Sigmoid colon (tissue), 7 donors: Measurements from ENCODE around the gene ACSS2. TPM values are rescaled to one million over a fixed set of nuclear protein-coding genes. Genes with fewer than 3 reads are reported as not detected.

Experiments
- DNase-seq: peaks from one replicate; pipeline ENCODE4 v3.0.0-alpha.2; 2019
- H3K27ac ChIP-seq, 4 donors: fragments of 200-600 bp; sonication (generic); one replicate each; pipeline ENCODE4 v1.5.1; 2016 to 2019; ENCODE audit warnings: mild to moderate bottlenecking in 1 of 4
- H3K27me3 ChIP-seq, 3 donors: fragments of 200-600 bp; sonication (generic); one replicate each; pipeline ENCODE4 v1.5.1; 2019; ENCODE audit warnings: mild to moderate bottlenecking in 1 of 3
- H3K36me3 ChIP-seq, 4 donors: fragments of 200-600 bp; sonication (generic); one replicate each; pipeline ENCODE4 v1.5.1; 2016 to 2019
- H3K4me1 ChIP-seq, 4 donors: fragments of 200-600 bp; sonication (generic); one replicate each; pipeline ENCODE4 v1.5.1; 2017 to 2019
- H3K4me3 ChIP-seq, 4 donors: fragments of 200-600 bp; sonication (generic); one replicate each; pipeline ENCODE4 v1.5.1; 2017 to 2019; ENCODE audit warnings: mild to moderate bottlenecking in 2 of 4, moderate library complexity in 1 of 4
- H3K9me3 ChIP-seq, 4 donors: fragments of 200-600 bp in 3 of 4; sonication (generic) in 3 of 4; one replicate each; pipeline versions ENCODE4 v1.5.1 to v1.6.1; 2013 to 2019
- EP300 ChIP-seq, 4 donors: sonication (generic); formaldehyde crosslinking; IDR thresholded peaks; one replicate each; pipeline ENCODE4 v1.6.1; 2017; ENCODE audit warnings: antibody characterized with exemption in 4 of 4
- POLR2A ChIP-seq, 2 donors: fragments of 450-650 bp; IDR thresholded peaks; one replicate each; pipeline ENCODE4 v1.6.1; 2016; ENCODE audit warnings: antibody characterized with exemption in 2 of 2, mild to moderate bottlenecking in 2 of 2, moderate library complexity in 2 of 2
- POLR2AphosphoS5 ChIP-seq, 4 donors: sonication (generic); formaldehyde crosslinking; IDR thresholded peaks; one replicate each; pipeline ENCODE4 v1.6.1; 2017; ENCODE audit warnings: antibody characterized with exemption in 4 of 4
- WGBS, 2 donors: extraction: QIAGEN DNeasy Blood & Tissue Kit; methylation state at CpG; one replicate each; pipeline ENCODE4 v1.1.7; 2013; 5-methylcytosine and 5-hydroxymethylcytosine counted together
- intact Hi-C: fragments of 100-400 bp; cut with DNase I; formaldehyde crosslinking; loops from one replicate; pipeline ENCODE4 v1.15.1; 2023
- polyA plus RNA-seq, 3 donors: library from polyadenylated mRNA; stranded (reverse); fragments of 200-250 nt; gene quantifications; one replicate each; pipeline ENCODE4 v1.2.3, GENCODE V29; 2013
- total RNA-seq, 4 donors: library from RNA; depleted of rRNA; stranded (reverse); fragments of >200 nt; gene quantifications; one replicate each; pipeline ENCODE4 v1.1.0, GENCODE V29; 2016
- TF ChIP-seq, protein P1 (sequence below), 4 experiments: fragments of 450-650 bp in 3 of 4; fragments of 200-600 bp in 1 of 4; IDR thresholded peaks; one replicate each; pipeline ENCODE4 v1.5.1; 2016 to 2019; ENCODE audit warnings: antibody characterized with exemption in 4 of 4, mild to moderate bottlenecking in 3 of 4, moderate library complexity in 2 of 4
- donor health status: healthy with polysubstance abuse.
- donor health status: Bipolar disorder and iron deficiency.
- donor health status: healthy.

The ACSS2 gene
- total and polyA plus RNA-seq, 7 donors, result 29.7 to 232 (median 70.1) TPM

- TF ChIP-seq POLR2AphosphoS5 (IDR thresholded peaks at IDR 0.05), result no peak
- no peak for TF ChIP-seq EP300 (IDR thresholded peaks at IDR 0.05)
- TF ChIP-seq, protein P1, sequence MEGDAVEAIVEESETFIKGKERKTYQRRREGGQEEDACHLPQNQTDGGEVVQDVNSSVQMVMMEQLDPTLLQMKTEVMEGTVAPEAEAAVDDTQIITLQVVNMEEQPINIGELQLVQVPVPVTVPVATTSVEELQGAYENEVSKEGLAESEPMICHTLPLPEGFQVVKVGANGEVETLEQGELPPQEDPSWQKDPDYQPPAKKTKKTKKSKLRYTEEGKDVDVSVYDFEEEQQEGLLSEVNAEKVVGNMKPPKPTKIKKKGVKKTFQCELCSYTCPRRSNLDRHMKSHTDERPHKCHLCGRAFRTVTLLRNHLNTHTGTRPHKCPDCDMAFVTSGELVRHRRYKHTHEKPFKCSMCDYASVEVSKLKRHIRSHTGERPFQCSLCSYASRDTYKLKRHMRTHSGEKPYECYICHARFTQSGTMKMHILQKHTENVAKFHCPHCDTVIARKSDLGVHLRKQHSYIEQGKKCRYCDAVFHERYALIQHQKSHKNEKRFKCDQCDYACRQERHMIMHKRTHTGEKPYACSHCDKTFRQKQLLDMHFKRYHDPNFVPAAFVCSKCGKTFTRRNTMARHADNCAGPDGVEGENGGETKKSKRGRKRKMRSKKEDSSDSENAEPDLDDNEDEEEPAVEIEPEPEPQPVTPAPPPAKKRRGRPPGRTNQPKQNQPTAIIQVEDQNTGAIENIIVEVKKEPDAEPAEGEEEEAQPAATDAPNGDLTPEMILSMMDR (IDR thresholded peaks at IDR 0.05), result no peak
- no peak for TF ChIP-seq POLR2A (IDR thresholded peaks at IDR 0.05)
- peak; percentile 2 for DNase-seq
- peaks cover 0 to 66% (median 24%) of the 10 kb centered on the region in 4 donors for H3K36me3 ChIP-seq
- H3K27me3 ChIP-seq, result no peaks in the 10 kb centered on the region
- 61 to 80% methylated on average over 2 of the region's 2 CpGs for WGBS, 2 donors
- H3K4me1 ChIP-seq, result no peaks in the 10 kb centered on the region
- no peak overlapping the region for H3K4me3 ChIP-seq
- intact Hi-C loops, result no loop called here
- no peak overlapping the region for H3K27ac ChIP-seq
- no peaks in the 10 kb centered on the region for H3K9me3 ChIP-seq
Observed at GRCh38 chr20:34943808-34944567, 67.6 kb downstream of the ACSS2 start.

DNA sequence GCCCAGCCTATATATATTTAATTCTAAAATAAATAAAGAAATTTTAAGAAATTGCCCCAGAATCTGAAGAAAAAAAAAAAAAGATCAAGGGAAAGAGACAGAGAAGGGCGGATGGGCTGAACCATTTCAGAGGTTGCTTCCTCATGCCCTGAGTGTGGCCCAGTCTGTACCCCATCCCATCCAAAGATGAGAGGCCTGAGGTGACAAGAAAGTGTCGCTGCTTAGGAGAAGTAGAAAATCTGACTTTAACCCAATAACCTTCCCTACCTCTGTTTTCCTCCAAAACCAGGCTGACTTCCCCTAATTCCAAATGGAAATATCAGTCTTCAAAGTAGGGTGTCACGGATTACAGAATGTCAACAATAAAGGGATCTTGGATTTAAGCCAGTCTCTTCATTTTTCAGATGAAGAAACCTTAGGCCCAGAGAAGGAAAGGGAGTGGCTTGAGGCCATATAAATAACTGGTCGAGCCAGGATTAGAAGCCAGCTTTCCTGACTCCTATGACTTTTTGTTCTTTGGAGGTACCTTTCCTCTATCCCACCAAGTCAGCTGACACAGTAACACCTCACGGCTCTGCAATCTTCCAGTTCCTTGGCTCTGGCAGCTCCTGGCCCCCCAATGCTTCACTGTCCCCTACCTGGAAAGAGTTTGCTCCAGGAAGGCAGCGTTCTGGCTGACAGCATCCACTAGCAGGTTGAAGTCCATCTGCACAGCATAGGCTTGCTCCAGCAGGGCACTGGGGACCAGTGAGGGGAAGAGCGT lies 69.1 kb downstream of the ACSS2 start:
- DNase-seq, result no peak
- H3K27ac ChIP-seq, result peak overlapping the region in 1 of 4 donors; percentile 16
- no peaks in the 10 kb centered on the region for H3K27me3 ChIP-seq
- H3K4me1 ChIP-seq, result no peaks in the 10 kb centered on the region
- peaks cover 0 to 66% (median 24%) of the 10 kb centered on the region in 4 donors for H3K36me3 ChIP-seq
- H3K9me3 ChIP-seq, result no peaks in the 10 kb centered on the region
- H3K4me3 ChIP-seq, result no peak overlapping the region
- intact Hi-C loops, result no loop called here
- WGBS, 2 donors, result 22 to 73% methylated on average over 7 of the region's 7 CpGs
- TF ChIP-seq POLR2A (IDR thresholded peaks at IDR 0.05) (no peak), EP300 (IDR thresholded peaks at IDR 0.05) (no peak), POLR2AphosphoS5 (IDR thresholded peaks at IDR 0.05) (no peak)
- TF ChIP-seq, protein P1 (IDR thresholded peaks at IDR 0.05), result no peak

GRCh38 chr20:34946661-34947060 lies 70.2 kb downstream of the ACSS2 start:
- intact Hi-C loops, result no loop called here
- no peaks in the 10 kb centered on the region for H3K9me3 ChIP-seq
- H3K36me3 ChIP-seq, result peaks cover 0 to 66% (median 24%) of the 10 kb centered on the region in 4 donors
- no peak overlapping the region for H3K4me3 ChIP-seq
- no peaks in the 10 kb centered on the region for H3K4me1 ChIP-seq
- no peak overlapping the region for H3K27ac ChIP-seq
- WGBS, 2 donors, result 73 to 87% methylated on average over 3 of the region's 3 CpGs
- no peak for DNase-seq
- no peaks in the 10 kb centered on the region for H3K27me3 ChIP-seq
- TF ChIP-seq EP300 (IDR thresholded peaks at IDR 0.05) (no peak), POLR2A (IDR thresholded peaks at IDR 0.05) (no peak)

DNA sequence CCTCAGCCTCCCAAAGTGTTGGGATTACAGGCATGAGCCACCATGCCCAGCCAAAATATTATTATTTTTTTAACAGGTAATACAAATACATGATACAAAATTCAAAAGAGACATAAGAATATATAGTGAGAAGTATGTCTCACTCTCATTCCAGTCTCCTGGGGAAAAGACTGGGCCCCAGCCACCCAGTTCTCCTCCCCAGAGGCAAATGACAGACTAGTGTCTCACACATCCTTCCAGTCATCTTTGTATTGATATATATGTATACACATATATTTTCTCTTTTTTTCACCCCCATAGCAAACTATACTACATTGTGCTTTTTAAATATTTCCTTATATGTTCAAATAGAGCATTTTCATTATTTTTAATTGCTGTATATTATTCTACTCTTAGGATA lies 70.9 kb downstream of the ACSS2 start:
- Histone ChIP-seq H3K4me1 (no peaks in the 10 kb centered on the region), H3K27ac (no peak overlapping the region), H3K27me3 (no peaks in the 10 kb centered on the region), H3K36me3 (peaks cover 0 to 60% (median 20%) of the 10 kb centered on the region in 4 donors), H3K9me3 (no peaks in the 10 kb centered on the region), H3K4me3 (no peak overlapping the region)
- no peak for TF ChIP-seq POLR2AphosphoS5 (IDR thresholded peaks at IDR 0.05)
- no peak for DNase-seq
- intact Hi-C loops, result no loop called here

GRCh38 chr20:34948030-34948429 lies 71.6 kb downstream of the ACSS2 start:
- H3K27me3 ChIP-seq, result no peaks in the 10 kb centered on the region
- TF ChIP-seq, protein P1 (IDR thresholded peaks at IDR 0.05), result no peak
- TF ChIP-seq POLR2A (IDR thresholded peaks at IDR 0.05) (no peak), POLR2AphosphoS5 (IDR thresholded peaks at IDR 0.05) (no peak), EP300 (IDR thresholded peaks at IDR 0.05) (no peak)

More at GRCh38 chr20:34948030-34948429, 71.6 kb downstream of the ACSS2 start:
- H3K4me1 ChIP-seq, result no peaks in the 10 kb centered on the region
- H3K27ac ChIP-seq, result no peak overlapping the region
- DNase-seq, result no peak
- no peak overlapping the region for H3K4me3 ChIP-seq
- no peaks in the 10 kb centered on the region for H3K9me3 ChIP-seq
- peaks cover 0 to 53% (median 15%) of the 10 kb centered on the region in 4 donors for H3K36me3 ChIP-seq
- intact Hi-C loops, result no loop called here
